NOMO-1 treated with DMSO at 0.1 percent for 48 hours (cell line): Measurements from ENCODE around the gene RNU6-7.

Source experiments
- DNase-seq: peaks from one replicate; lab custom pipeline; 2025; ENCODE audit not compliant: unreplicated experiment; lab: John Stamatoyannopoulos, UW

Gene RNU6-7

GRCh38 chr14:32201816-32202490 lies at the start of gene RNU6-7:
Gene RNU6-7 (plus strand): TSS chr14:32202045.
- DNase-seq, result no peak

GRCh38 chr14:32166029-32166428 lies 35.8 kb upstream of the RNU6-7 start:
- no peak for DNase-seq

DNA sequence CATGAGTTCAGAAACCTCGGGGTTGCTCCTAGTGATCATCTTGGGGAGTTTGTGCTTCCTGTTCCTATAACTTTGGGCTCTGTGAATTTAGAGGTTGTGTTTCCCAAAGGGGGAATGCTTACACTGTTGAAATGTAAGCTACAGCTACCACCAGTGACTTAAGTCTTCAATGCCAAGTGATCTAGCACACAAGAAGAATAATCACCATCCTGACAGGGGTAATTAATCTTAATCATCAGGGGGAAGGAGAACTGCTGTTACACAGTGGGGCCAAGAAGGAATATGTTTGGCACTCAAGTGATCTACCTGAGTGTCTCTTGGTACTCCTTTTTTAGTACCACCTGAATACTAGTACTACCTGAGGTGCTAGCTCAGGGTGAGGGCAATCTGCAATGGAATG lies 34.9 kb upstream of the RNU6-7 start:
- no peak for DNase-seq

DNA sequence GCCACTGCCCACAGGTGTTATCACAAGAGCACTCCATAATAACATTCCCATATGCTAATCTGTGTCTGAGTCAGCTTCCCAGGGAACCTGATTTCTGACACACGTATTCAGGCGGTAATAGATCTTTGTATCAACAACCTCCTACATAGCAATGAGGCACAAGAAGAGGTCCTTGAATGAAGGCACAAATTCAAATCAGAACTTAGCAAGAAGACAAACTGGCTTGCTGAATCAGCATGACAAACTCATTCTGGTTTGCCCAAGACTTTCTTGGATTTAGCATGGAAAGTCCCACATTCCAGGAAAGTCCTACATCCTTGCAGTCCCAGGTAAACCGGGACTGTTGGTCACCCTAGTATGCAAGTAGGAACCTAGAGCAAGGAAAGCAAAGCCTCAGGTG lies 33.9 kb upstream of the RNU6-7 start:
- no peak for DNase-seq

- DNase-seq, result no peak
Observed at GRCh38 chr14:32169191-32169590, 32.7 kb upstream of the RNU6-7 start.

DNA sequence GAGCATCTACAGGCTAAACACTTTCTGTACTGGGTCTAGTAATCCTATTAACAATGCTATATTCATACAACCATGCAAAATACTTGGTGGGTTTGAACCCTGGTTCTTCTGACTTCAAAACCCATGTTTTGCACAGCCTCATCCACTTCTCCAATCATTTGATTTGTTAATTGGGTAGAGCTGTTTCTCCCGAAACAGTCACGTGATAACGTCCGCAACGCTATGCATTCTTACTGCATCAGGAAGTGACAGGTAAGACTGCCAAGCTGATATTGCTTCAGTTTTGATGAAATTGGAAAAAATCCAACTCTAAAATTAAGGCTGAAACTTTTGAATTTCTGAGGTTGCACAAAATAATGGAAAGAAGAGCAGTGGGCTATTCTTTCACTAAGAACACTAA lies 30.4 kb upstream of the RNU6-7 start:
- DNase-seq, result no peak

DNA sequence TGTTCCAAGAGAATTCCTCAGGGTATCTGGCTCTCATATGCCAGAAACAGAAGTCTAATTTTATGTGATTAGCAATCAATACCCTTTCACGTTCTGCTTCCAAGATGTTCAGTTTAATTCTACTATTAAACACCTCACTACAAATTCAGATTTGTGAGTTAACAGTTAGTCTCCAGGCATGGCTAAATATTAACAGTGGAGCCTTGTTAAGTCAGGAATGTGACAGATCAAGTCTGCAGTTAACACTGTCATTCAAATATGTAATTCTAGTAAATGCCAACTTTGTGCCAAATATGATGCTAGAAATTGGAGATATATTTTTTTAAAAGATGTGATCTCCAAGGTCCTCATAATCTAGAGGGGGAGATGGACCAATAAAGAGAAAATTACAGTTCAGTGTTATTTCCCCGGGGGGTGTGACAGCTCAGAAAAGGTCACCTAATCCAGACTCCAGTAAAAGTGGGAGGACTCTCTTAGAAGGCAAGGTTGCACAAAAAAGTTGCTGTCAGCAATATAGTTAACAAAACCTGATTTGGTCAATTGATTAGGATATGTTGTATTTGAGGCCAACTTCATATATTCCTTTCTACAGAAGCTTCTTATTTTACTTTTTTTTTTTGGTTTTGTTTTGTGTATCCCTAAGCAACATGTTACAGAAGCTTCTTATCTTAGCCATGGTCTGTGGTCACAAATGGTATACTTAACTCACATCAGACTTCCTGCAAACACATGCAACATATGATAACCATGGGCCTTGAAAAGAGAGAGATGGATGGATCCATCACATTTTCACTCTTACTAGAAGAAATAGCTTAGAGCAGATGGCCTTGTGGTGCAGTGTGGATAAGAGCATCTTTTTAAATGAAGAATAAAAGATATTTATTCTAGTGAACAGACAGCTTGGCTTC lies 18.4 kb upstream of the RNU6-7 start:
- DNase-seq, result no peak

GRCh38 chr14:32185097-32185496 lies 16.7 kb upstream of the RNU6-7 start:
- DNase-seq, result no peak

- no peak for DNase-seq
Observed at GRCh38 chr14:32186248-32186647, 15.6 kb upstream of the RNU6-7 start.

GRCh38 chr14:32189811-32190210 lies 12.0 kb upstream of the RNU6-7 start:
- no peak for DNase-seq

GRCh38 chr14:32190673-32191072 lies 11.2 kb upstream of the RNU6-7 start:
- no peak for DNase-seq

DNA sequence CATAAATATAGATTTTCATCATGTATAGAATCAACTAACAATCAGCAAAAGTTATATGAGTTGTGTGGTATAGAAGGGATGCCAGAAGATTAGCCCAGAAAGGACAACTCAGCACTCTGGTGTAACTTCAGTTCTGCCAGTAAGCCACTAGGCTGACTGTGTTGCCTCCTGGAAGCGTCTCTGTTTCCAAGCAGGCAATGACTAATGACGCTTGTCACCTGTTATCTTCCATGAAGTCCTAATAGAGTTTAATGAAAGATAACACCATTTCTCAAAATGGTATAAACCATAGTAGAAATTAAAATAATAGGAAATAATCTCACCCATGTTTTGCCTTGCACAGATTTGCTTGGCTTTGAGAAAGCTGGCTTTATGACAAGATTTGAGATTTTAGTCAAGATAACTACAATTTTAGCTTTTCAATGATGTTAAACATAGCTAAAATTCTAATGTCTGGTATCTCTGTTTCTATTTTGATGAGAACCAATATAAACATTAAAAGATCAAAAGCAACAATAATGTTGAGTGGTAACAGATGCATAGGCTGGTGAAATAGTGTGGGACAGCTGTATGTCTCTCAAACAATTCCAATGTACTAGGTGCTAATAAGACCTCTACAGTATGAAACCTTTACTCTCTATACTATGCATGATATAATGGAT lies 9.0 kb upstream of the RNU6-7 start:
- DNase-seq, result no peak

GRCh38 chr14:32193532-32193931 lies 8.3 kb upstream of the RNU6-7 start:
- DNase-seq, result no peak

DNA sequence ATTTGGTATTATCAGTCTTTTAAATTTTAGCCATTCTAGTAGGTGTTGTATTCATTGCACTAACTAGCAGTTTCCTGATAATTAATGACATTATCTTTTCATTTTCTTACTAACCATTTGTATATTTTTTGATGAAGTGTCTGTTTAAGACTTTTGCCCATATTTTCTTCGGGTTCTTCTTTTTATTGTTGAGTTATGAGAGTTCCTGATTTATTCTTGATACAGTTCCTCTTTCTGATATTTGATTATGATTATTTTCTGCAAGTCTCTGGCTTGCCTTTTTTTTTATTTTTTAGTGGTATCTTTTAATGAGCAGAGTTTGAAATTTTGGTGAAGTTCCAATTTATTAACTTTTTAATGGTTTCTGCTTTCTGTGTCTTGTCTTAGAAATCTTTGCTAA lies 6.2 kb upstream of the RNU6-7 start:
- no peak for DNase-seq

- no peak for DNase-seq
Observed at GRCh38 chr14:32197919-32198318, 3.9 kb upstream of the RNU6-7 start.

DNA sequence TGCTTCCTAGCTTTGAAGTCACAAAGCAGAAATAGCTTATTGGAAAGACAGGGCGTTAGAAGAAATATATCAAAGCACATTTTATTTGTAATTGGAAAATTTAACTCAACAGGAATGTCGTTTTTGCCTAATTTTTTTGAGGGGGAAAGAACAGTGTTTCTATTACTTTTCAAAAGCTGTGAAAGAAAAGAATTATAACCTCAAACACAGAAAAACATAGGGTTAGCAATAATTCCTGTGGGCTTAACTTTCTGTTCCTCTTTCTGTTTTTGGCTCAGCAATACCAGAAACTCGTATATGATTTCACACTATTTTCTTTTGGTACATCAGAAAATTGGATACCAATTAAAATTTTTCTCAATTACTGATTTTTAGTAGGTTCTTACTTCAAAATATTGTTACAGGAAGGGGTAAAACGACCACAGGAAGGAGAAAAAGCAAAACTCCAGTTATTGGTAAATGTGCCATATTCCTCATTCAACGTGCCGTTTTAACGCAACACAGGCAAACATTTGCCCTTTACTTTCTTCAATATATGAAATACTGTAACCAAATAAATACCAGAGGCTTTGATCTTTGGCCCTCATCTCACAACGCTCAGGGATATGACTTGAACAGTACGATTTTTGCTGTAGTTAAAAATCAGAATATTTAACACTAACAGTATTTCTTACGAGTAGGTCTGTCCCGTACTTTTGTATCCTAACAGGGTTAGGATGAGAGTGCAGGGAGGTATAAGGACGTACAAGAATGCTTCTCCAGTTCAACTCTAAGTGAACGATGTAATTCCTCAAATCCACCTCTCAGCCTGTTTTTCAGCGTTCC lies 1.3 kb upstream of the RNU6-7 start:
- peak; percentile 63 for DNase-seq

GRCh38 chr14:32201193-32201815 lies 541 bp upstream of the RNU6-7 start:
- no peak for DNase-seq

DNA sequence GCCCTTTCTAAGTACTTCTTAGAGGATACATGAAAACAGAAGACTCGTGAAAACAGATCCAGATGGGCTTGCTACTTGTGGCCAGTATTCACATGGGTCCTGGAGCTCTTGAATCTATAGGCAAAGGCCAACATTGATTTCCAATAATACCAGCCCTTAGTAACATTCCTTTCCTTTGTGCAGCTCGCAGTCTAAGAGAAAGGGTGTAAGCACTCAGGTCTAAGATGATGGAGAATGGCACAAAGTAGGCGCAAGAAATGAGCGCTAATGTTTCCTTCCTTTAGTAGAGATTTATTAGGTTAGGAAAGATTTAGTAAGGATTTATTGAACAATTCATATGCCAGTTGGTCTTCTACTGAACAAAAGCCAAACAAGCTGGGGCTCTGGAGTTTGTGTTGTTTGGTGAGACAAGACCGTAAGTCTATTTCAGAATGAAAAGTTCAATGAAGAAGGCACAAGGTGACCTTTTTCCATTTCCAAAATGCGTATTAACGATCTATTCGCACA lies 699 bp downstream of the RNU6-7 start:
- DNase-seq, result peak; percentile 37

GRCh38 chr14:32202998-32203882 lies 1.4 kb downstream of the RNU6-7 start, which contains the start of gene RNU6-8:
Gene RNU6-8 (minus strand): TSS chr14:32203269.
- peak; percentile 37 for DNase-seq
